BE2C (cell line): ENCODE data around the gene LDLRAD4.

Source experiments
- DNase-seq: peaks from one replicate; pipeline ENCODE4 v3.0.0-alpha.2; 2020
- H3K27me3 ChIP-seq: fragments of 250-450 bp; sonication (Bioruptor Pico); 2 replicates; pipeline ENCODE4 v1.5.1; 2020; ENCODE audit warnings: mild to moderate bottlenecking
- H3K36me3 ChIP-seq: fragments of 250-450 bp; sonication (Bioruptor Pico); 2 replicates; pipeline ENCODE4 v1.5.1; 2020; ENCODE audit warnings: mild to moderate bottlenecking
- H3K4me1 ChIP-seq: fragments of 250-450 bp; sonication (Bioruptor Pico); 2 replicates; pipeline ENCODE4 v1.5.1; 2020
- H3K4me3 ChIP-seq: 2 replicates; pipeline ENCODE4 v1.5.1; 2011; ENCODE audit warnings: low read depth, low read length
- H3K9me3 ChIP-seq: fragments of 250-450 bp; sonication (Bioruptor Pico); 2 replicates; pipeline ENCODE4 v1.5.1; 2020
- TF ChIP-seq, protein P1 (sequence below): IDR thresholded peaks from 2 replicates; pipeline ENCODE4 v1.5.1; 2012; ENCODE audit warnings: mild to moderate bottlenecking, low read depth, low read length

The LDLRAD4 gene

DNA sequence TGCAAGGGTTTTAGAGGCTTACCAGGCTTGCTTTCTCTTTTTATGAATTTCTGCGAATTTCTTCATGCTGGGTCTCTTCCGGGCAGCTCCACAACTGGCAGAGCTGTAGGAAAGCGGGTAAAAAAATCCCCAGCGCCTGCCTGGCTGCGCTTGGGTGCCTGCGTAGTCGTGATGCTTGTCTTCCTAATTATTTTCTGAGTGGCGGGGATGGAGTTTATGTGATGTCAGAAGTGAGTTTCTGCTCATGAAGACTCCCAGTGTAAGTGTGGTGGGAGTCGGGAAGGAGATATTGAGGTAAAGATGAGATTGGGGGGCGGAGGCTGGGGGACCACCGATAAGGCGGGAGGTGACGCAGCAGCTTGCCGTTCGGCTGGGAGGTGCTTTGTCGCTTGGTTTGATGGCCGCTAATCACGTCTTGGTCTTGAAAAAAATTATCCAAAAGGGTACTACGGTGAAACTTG, 229.8 kb downstream of the LDLRAD4 start:
- no peak overlapping the region for H3K4me3 ChIP-seq

GRCh38 chr18:13449651-13450050, 231.1 kb downstream of the LDLRAD4 start:
- Histone ChIP-seq H3K4me3 (no peak overlapping the region), H3K36me3 (no peaks in the 10 kb centered on the region), H3K9me3 (no peaks in the 10 kb centered on the region), H3K27me3 (no peaks in the 10 kb centered on the region), H3K4me1 (no peaks in the 10 kb centered on the region)
- TF ChIP-seq, protein P1, sequence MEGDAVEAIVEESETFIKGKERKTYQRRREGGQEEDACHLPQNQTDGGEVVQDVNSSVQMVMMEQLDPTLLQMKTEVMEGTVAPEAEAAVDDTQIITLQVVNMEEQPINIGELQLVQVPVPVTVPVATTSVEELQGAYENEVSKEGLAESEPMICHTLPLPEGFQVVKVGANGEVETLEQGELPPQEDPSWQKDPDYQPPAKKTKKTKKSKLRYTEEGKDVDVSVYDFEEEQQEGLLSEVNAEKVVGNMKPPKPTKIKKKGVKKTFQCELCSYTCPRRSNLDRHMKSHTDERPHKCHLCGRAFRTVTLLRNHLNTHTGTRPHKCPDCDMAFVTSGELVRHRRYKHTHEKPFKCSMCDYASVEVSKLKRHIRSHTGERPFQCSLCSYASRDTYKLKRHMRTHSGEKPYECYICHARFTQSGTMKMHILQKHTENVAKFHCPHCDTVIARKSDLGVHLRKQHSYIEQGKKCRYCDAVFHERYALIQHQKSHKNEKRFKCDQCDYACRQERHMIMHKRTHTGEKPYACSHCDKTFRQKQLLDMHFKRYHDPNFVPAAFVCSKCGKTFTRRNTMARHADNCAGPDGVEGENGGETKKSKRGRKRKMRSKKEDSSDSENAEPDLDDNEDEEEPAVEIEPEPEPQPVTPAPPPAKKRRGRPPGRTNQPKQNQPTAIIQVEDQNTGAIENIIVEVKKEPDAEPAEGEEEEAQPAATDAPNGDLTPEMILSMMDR = no peak
- DNase-seq = no peak

More for the DNA sequence above, 229.8 kb downstream of the LDLRAD4 start:
- DNase-seq = no peak
- Histone ChIP-seq H3K4me1 (no peaks in the 10 kb centered on the region), H3K9me3 (no peaks in the 10 kb centered on the region), H3K36me3 (no peaks in the 10 kb centered on the region), H3K27me3 (no peaks in the 10 kb centered on the region)
- TF ChIP-seq, protein P1 = no peak

DNA sequence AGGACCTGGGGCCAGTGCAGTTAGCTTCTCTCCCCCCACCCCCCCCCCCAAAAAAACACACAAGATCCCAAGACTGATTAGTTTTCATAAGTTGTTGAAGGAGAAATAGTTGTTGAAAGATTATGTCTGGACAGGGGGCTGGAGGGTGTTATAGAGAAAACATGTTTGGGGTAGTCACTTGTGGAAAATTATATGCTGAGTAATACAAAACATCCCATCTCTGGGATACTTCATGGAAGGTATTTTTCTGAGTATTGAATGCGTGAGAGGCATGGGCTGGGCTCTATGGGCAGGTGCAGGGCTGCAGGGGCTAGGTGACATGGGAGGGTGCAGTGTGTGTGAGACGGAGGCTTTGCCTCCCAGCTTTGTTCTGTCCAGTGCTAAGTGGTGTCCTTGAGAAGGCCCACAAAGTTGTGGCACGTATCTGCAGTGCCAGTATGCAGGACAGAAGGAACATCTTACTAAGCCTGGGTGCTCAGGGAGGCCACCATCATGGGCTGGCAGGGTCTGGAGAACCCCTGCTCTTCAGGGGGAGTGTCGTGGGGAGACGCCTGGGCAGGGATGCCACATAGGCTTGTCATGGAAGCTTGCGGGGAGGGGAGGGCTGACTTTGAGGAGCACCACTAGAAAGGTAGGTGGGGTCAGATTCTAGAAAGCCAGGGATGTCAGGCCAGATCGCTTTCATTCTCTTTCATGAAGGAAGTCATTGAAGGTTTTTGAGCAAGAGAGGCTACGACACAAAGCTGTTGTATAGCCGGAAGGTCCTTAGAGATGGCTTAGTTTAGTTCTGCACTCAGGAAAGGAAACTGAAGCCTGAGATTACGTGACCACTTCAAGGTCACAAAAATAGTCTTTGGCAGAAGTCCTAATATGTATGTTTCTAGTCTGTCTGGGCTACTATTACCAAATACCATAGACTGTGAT, 232.0 kb downstream of the LDLRAD4 start:
- H3K27me3 ChIP-seq = no peaks in the 10 kb centered on the region

GRCh38 chr18:13451213-13451540, 232.6 kb downstream of the LDLRAD4 start:
- H3K4me3 ChIP-seq = no peak overlapping the region

More for the DNA sequence above, 232.0 kb downstream of the LDLRAD4 start:
- TF ChIP-seq, protein P1 = no peak
- DNase-seq = no peak
- Histone ChIP-seq H3K4me1 (no peaks in the 10 kb centered on the region), H3K36me3 (no peaks in the 10 kb centered on the region), H3K9me3 (no peaks in the 10 kb centered on the region), H3K4me3 (no peak overlapping the region)

GRCh38 chr18:13451661-13452387, 233.3 kb downstream of the LDLRAD4 start:
- DNase-seq = no peak
- no peaks in the 10 kb centered on the region for H3K36me3 ChIP-seq
- H3K4me3 ChIP-seq = no peak overlapping the region
- TF ChIP-seq, protein P1 = no peak
- no peaks in the 10 kb centered on the region for H3K9me3 ChIP-seq
- no peaks in the 10 kb centered on the region for H3K4me1 ChIP-seq
- H3K27me3 ChIP-seq = no peaks in the 10 kb centered on the region

More at GRCh38 chr18:13451213-13451540, 232.6 kb downstream of the LDLRAD4 start:
- TF ChIP-seq, protein P1 = no peak
- Histone ChIP-seq H3K9me3 (no peaks in the 10 kb centered on the region), H3K27me3 (no peaks in the 10 kb centered on the region), H3K4me1 (no peaks in the 10 kb centered on the region), H3K36me3 (no peaks in the 10 kb centered on the region)
- no peak for DNase-seq
